ENCODE results near the gene PCSK6.
"Not testable (repeated sequence)": the region's sequence is repeated elsewhere in the genome, so short reads cannot be mapped to it uniquely, and the experiment has no call there.

Gene PCSK6

DNA sequence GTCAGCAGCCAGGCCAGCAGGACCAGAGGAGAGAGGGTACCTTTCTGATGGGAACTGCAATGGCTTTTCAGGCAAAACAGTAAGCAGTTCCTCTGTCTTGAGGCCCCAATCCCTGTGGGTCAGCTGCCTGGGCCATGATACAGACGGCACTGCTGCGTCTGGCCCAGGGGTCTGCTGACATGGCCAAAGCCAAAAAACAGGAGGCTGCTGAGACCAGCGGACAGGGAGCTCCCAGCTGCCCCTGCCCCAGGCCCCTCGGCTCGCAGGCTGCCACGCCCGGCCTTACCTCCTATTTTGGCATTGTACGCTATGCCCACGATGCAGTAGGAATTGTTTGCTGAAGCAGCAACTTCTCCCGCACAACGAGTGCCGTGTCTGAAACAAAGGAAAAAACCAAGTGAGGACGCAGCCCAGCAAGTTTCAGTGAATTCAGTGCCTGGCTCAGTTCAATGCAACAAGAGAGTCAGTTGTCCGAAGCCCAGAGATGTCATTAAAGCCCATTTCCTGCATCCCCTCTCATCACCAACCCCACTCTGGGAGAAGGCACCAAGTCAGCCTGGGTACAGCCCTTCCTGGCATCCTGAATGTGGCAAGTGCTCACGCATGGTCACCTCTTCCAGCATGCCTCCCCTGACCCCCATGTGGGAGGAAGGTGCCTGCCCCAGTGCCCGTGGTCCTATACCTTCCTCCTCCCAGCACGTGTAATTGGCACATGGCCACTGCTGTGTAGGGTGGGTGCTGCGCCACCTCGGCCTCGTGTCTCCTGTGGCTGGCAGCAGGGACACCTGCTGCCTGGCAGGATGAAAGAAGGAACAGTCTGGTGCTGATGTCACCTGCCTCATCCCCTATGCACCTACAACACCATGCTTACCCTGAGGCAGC is 61.7 kb downstream of the PCSK6 start:
- no peak for DNase-seq

DNA sequence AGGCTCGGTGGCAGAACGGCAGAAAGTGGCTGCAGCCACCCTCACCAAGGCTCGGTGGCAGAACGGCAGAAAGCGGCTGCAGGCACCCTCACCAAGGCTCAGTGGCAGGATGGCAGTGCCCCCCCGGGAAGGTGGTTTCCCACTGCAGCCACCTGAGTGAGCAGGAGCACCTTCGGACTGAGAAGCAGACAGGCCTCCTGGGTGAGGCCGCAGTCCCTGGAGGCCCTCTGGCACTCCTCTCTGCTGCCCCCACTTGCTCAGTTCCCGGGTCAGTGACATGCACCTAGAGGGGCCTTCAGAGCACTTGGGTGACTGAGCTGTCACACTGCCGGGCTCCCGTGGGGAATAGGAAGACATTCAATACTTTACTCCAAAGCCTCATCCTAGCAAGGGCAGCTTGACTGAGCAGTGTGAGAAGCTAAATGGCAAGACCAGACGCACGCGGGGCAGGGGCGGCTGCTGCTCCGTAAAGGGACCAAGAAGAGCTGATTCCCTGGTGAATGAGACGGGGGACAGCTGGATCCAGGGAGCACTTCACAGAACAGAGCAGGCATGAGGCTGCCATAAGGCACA is 62.7 kb downstream of the PCSK6 start:
- no peak for DNase-seq

DNA sequence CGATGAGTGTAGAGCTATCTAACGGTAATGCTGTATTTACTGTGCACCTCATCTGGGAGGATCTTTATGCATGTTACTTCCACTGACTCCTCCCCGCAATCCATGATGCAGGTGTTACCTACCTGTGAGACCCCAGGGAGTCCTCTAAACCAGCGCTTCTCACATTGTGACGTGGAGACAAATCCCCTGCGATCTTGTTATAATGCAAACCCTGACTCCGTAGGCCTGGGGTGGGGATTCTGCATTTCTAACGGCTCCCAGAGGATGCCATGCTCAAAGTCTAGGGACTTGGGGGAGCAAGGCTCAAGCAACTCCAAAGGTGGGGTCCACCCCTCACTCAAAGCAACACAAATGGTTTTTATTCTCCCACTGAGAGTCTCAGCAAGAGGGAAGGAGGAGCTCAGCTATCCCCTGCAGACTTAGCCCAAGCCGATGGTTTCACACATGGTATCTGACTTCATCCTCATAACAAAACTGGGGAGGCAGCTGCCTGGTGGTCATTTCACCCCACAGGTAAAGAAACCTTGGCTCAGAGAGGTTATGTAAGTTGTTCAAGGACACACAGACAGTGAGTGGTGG is 63.6 kb downstream of the PCSK6 start:
- DNase-seq = no peak

DNA sequence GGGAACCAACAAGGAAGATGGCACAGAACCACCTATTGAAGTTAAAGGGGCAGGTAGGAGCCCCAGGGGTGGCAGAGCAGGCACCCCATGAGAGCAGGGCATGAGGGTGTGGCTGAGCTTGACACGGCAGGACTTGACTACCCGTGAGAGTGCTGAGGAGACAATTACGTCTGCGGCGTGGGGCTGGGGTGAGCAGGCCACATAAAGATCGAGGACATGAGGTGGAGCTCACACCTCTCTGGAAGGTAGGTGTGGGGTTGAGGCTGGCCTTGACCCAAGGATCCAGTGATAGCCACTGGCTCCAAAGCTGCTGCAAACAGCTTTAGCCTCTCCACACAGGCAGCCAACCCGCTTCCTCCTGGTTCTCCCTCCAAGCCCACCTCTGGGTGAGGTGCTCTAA is 64.5 kb downstream of the PCSK6 start:
- DNase-seq = no peak

DNA sequence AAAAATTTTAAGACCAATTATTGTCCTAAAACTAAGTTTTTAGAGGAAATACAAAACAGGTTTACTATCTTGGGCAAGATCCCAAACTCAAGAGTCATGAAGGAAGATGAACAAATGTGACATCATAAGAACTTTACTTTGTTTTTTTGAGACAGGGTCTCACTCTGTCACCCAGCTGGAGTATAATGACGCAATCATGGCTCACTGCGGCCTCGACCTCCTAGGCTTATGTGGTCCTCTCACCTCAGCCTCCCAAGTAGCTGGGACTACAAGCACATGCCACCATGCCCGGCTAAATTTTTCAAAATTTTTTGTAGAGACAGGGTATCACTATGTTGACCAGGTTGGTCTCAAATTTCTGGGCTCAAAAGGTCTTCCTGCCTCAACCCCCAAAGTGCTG is 69.3 kb downstream of the PCSK6 start:
- DNase-seq = no peak

DNA sequence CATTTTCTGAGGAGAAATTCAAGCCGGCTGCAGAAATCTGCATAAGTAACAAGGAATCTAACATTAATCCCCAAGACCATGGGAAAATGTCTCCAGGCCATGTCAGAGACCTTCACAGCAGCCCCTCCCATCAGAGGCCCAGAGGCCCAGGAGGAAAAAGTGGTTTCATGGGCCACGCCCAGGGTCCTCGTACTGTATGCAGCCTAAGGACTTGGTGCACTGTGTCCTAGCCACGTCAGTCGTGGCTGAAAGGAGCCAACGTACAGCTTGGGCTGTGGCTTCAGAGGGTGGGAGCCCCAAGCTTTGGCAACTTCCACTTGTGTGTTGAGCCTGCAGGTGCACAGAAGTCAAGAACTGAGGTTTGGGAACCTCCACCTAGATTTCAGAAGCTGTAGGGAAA is 73.0 kb downstream of the PCSK6 start:
- DNase-seq = not testable (repeated sequence)

DNA sequence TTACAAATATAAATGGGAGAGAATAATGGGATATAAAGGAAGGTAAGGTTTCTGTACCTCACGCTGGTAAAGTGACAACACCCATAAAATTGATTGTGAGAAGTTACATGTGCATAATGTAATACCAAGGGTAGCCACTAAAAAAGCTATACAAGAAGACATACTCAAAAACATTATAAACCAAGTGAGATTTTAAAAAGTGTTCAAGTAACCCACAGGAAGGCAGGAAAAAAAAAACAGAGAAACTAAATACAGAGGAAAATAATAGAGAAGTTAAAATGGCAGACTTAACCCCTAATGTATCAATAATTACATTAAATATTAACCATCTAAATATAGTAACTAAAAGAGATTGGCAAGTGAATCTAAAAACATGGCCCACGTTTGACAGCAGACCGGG is 76.3 kb downstream of the PCSK6 start:
- no peak for DNase-seq

DNA sequence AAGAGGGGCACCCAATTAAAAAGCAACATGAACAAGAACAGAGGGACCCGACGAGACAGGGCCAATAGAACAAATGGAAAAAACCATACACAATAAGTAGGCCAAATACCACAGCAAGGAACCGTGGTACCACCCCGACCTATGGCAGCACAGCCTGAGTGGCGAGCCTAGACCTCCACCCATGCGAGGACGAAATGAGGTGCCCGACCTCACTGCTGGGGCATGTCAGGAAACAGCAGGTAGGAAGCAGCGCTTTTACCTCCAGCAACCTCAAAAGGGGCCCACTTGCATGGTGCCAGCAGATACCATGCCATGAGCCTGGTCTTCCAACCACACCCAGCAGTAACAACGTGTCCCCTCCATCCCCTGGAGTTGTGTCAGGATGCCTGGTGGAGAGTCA is 77.9 kb downstream of the PCSK6 start:
- DNase-seq = no peak

DNA sequence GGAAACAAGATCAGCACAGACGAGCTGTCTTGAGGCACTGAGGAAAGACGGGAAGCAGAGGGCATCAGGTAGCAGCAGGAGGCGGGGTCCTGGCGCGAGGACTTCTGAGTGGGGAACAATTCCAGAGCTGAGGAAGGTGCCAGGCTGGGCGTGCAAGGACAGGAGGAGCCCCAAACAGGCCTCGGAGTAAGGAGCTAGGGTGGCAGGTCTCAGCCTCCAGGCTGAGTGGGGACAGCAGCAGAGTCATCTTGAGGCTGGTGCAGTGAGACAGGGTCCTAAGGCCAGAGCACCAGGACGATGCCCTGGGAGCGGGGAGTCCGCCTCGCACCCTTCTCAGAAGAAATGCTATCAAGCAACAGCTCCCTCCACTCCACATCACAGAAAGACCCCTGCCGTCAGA is 78.4 kb downstream of the PCSK6 start:
- no peak for DNase-seq

DNA sequence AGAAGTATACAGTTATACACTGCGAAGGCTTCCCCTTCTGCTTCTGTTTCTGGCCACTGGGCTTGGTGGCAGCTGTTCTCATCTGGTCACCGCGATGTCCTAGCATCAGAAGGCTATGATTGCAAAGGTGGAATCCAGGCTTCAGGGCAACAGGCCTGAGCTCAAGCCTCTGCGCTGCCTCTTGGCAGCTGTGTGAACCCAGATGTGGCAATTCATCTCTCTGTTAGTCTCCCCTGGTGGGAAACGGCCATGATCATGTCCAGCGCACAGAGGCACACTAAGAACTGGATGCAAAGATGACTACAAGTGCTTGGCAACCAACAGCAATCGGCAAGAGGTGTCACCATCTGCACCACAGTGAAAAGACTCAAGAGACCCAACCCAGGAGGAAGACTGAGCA is 78.9 kb downstream of the PCSK6 start:
- DNase-seq = no peak

DNA sequence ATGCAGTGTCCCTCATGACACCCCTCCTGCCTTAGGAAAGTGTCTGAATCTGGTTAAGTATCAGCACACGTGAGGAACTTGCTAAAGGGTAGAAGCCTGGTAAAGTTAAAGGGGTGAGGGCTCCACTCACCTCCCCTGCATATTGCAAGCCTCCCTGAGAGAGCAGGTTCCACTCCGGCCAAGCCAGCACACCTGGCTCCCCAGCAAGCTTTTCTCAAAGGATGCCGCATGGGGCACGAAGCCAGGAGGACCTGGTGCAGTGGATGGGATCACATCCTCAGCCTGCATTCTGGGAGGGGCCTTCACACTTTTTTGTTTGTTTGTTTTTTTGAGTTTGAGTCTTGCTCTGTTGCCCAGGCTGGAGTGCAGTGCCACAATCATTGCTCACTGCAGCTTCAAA is 79.9 kb downstream of the PCSK6 start:
- DNase-seq = no peak

DNA sequence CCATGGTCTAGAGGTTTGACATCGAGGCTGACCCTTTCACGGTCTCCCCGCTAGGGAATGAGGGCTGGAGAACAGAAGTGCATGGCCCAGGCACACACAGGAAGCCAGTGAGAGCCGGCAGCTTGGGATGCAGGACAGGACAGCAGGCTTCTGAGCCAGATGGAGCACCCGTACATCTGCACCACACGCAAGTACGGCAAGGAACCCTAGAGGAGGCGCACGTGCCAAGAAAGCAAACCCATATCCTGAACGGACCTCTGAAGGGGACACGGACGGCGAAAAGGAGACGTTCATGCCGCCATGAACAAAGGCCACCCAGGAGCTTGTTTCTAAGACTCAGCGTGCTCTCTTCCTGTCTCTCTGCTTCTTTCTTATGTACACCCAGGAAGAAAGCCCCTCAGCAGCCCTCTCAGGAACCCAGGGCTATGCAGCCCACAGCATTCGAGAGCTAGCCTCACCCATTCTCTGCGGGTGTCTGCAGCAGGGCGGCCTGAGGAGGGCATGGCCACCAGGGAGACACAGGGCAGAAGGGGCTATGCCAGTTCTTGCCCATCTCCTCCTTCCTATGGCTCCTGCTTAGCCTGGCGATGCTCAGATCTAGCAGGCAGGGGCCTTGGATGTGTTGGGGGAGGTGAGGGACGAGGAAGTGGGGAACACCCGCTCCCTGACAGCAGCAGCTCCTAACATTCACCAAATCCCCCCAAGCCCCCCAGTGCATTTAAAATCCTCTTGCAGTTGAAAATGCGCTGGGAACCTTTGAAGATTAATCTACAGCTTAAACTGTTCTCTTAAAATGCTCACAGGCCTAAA is 81.3 kb downstream of the PCSK6 start:
- no peak for DNase-seq

DNA sequence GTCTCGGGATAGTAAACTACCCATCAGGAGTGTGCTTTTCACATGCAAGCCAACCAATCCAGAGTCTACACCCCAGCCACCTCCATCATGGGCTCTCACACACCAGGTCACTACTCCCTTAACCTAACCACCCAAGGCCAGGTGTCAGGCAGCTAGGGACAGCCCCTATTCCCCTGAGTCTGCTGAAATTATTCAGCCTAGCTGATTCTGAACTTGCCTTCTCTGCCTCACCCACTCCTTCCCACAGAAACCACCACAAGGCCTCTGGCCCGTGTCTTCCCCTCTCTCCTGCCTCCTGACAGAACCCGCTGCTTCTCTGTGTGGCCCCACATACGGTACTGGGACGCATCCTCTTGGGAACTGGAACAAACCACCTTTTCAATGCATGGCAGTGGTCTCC is 82.1 kb downstream of the PCSK6 start:
- no peak for DNase-seq

DNA sequence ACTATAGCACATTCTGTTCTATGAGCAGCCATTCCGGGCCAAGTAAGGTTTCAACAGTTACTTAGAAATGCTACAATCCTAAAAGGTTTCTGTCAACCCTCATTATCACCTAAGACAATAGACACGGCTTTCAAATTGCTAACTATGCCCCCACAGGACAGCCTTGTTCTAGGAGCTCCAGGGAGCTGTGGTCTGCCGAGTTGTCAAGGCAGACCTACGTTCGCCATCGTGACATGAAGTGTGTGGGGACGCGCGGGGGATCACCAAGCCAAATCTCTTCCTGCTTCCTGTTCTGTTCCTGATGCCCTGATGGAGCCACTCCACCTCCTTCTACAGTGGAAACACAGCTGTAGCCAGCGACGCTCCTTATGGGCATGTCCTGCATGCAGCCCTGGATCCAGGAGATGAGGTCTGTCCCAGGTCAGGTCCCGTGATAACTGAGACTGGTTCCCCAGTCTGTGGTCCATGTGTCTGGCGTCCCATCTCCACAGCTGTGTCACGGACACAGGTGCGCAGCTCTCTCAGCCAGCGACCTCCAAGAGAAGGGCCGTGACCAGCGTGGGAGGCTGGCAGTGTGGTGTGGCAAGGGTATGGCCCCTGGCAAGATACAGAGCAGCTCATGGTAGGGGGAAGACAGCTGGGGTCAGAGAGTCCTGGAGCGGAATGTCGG is 82.8 kb downstream of the PCSK6 start:
- no peak for DNase-seq

DNA sequence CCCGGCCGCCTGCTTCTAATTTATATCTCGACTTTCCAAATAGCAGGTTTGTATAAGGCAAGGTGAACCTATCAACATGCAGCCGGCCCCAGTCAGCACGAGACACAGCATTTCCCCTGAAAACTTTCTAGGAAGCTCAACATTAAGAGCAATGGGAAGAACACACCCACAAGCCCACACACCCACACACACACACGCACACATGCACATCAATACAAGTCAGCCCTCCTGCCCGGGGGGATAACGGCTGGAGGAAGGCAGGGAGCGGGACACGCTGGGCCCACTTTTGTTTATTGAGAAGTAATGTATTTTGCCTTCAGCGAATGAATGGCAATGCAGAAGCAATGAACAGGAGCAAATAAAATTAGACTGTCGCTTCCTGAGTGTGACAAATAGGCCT is 83.5 kb downstream of the PCSK6 start:
- no peak for DNase-seq

DNA sequence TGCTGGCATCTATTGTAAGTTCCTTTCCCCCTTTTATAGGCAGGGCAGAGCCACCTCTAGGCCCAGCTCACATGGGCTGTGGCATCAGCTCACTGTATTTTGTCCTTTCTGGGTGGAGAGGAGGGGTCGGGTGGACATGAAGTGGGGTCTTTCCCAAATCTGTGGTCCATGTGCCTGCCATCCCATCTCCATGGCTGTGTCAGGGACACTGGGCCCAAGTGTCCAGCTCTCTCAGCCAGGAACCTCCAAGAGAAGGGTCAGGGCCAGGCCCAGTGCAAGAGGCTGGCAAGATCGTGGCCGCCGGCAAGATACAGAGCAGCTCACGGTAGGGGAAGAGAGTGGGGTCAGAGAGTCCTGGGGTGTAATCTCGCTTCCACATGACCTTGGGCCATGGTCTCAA is 85.3 kb downstream of the PCSK6 start:
- no peak for DNase-seq

DNA sequence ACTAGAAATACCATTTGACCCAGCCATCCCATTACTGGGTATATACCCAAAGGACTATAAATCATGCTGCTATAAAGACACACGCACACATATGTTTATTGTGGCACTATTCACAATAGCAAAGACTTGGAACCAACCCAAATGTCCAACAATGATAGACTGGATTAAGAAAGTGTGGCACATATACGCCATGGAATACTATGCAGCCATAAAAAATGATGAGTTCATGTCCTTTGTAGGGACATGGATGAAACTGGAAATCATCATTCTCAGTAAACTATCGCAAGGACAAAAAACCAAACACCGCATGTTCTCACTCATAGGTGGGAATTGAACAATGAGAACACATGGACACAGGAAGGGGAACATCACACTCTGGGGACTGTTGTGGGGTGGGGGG is 86.6 kb downstream of the PCSK6 start:
- DNase-seq = not testable (repeated sequence)

DNA sequence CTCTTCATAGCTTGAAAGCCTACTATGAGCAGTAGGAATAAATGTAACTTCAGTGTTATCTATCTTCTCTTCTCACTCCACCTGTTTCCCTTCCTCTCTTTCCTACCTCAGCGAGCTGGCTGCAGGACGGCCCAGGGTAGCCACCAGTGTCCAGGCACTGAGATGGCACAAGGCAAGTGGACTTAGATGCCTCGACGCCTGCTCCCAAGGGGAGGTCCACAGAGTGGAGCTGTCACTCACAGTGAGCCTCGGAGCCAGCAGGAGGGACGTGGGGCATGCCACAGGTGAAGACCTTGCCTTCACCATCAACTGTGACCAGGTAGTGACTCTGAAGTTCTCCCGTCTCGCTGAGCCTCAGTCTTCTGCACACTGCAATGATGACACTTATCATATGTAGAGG is 88.2 kb downstream of the PCSK6 start:
- no peak for DNase-seq

DNA sequence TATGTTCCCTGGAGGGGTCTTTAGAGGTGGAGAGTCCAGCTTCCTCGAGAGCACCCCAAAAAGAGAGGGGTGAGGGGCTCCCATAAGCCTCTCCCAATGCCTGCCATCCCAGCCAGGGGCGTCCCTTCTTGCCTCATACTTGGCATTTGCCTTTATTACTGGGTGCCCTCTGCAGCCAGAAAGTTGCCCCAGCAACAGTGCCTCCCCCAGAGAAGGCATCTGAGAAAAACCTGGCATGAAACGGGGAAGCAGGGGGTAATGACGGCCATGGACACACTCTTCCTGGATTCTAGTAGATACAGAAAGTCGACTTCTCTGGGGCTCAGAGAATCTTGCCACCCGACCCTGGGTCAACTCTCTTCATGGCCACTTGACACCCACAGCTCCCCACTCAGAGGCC is 90.1 kb downstream of the PCSK6 start:
- no peak for DNase-seq

DNA sequence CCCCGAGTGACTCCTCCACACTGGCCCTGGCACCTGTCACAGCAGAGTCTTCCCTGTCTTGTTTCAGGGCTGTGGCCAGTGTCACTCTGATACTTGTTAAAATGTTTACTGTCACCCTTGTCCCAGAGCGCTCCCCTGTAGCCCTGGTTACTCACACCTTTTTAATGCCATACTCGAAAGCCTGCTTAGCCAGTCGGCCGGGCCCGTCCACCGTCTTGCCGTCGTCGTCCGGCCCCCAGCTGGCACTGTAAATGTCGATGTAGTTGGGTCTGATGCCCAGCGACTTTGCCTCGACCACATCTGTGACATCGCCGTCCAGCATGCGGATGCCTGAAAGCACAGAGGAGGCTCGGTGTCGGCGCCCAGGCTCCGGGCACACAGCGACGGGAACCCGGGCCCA is 91.3 kb downstream of the PCSK6 start:
- no peak for DNase-seq

DNA sequence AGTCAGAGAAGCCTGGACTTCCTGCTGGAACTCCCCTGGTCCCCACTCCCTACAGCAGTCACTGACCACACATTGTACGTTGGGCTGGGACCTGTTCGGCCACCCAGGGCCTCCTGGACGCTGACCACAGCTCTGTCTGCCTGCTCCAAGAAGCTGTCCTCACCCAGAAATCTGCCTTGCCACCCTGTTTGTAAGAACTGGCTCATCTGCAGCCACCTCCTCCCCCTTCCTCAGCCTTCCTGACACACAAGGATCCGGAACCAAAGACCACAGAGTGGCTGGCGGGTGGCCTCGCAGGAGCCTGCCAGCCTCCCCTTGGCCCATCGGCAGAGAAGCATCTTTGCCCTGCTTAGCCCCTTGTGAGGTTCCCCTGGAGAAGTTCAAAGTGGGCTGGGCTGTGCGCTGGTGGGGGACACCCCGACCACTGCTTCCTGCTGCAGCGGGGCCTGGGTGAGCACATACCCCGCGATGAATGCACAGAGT is 91.9 kb downstream of the PCSK6 start:
- no peak for DNase-seq

DNA sequence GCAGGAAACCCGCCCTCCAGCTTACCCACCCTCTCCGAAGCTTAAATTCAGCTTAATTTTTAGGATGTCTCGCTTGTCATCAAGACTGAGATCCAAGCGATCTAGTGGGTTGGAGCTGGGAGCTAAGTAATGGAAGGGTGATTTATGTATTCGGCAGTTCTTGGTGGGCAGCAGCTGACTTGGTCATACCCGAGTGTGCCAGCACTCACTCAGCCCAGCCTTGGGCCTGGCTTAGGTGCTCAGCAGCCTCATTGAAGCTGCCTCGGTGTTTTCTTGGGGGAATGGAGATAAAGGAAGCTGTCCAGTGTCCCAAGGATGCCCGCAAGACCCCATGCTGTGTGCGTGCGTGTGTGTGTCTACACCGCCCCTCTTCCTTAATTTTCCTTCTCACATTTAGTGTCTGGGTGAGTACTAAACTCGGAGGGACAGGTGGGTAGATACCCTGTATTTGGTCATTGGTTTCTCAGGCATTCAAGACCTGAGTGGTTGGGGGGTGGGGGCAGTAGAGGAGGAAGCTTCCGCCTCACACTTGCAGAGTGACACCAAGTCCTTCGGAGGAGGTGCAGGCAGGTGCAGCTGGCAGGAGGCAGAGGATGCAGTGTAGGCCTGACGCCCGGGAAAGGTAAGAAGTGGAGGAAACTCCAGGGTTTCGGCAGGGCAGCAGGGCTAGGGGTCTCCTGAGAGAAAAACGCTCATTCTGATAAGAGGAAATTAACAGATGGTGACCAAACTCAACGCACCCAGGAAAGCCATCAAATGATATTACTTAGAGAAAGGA is 92.8 kb downstream of the PCSK6 start:
- no peak for DNase-seq

Measured in stimulated activated CD4-positive, alpha-beta T cell treated with anti-CD3 and anti-CD28 coated beads, Interleukin-12 subunit alpha, Interleukin-12 subunit beta, amount 100 ng/mL, for 4 hours (primary cell).